Adrenal gland (tissue), 12 donors: Measurements from ENCODE around the gene ANKZF1. TPM values are rescaled to one million over a fixed set of nuclear protein-coding genes. Genes with fewer than 3 reads are reported as not detected.
"Not testable (repeated sequence)": the region's sequence is repeated elsewhere in the genome, so short reads cannot be mapped to it uniquely, and the experiment has no call there.

Source experiments
- DNase-seq, 7 donors: peaks; one replicate each; pipeline ENCODE4 v3.0.0-alpha.2; 2019 to 2020
- H3K27ac ChIP-seq, 5 donors: fragments of 200-600 bp; sonication (generic) in 4 of 5; 1 replicate in 3 of 5; 2 replicates in 2 of 5; pipeline versions ENCODE4 v1.5.1 to v1.8.0; 2016 to 2020; ENCODE audit warnings: mild to moderate bottlenecking in 1 of 5
- H3K27me3 ChIP-seq: fragments of 200-600 bp; 2 replicates; pipeline ENCODE4 v1.8.0; 2021
- H3K36me3 ChIP-seq, 2 donors: fragments of 200-600 bp; replicated peaks in 1 of 2; 1 replicate in 1 of 2; 2 replicates in 1 of 2; pipeline versions ENCODE4 v1.5.1 to v1.8.0; 2018 to 2022
- H3K4me1 ChIP-seq, 2 donors: fragments of 200-600 bp; replicated peaks in 1 of 2; 1 replicate in 1 of 2; 2 replicates in 1 of 2; pipeline versions ENCODE4 v1.5.1 to v1.8.0; 2018 to 2021
- H3K4me3 ChIP-seq, 4 donors: fragments of 200-600 bp; sonication (generic) in 3 of 4; one replicate each; pipeline ENCODE4 v1.5.1; 2016 to 2018
- H3K9me3 ChIP-seq, 3 donors: fragments of 200-600 bp; sonication (generic) in 1 of 3; replicated peaks in 1 of 3; 1 replicate in 2 of 3; 2 replicates in 1 of 3; pipeline versions ENCODE4 v1.5.1 to v1.8.0; 2016 to 2021
- POLR2A ChIP-seq, 2 donors: fragments of 450-650 bp; IDR thresholded peaks; one replicate each; pipeline ENCODE4 v1.6.1; 2017; ENCODE audit warnings: antibody characterized with exemption in 2 of 2, mild to moderate bottlenecking in 2 of 2, moderate library complexity in 1 of 2
- WGBS, 4 donors: extraction: QIAGEN DNeasy Blood & Tissue Kit in 2 of 4; methylation state at CpG; one replicate each; pipeline versions ENCODE4 v1.1.5 to v1.1.7; 2013 to 2017; 5-methylcytosine and 5-hydroxymethylcytosine counted together
- intact Hi-C, 2 donors: fragments of 100-400 bp; cut with DNase I; formaldehyde crosslinking; loops; one replicate each; pipeline versions ENCODE4 v1.14.1 to v1.15.0; 2022 to 2023
- polyA plus RNA-seq, 3 donors: library from polyadenylated mRNA; stranded (reverse); fragments of 200-250 nt in 2 of 3; fragments of 350-450 nt in 1 of 3; fragmentation: Illumina TruSeq in 1 of 3; extraction: RNeasy Lipid Tissue Mini Kit (QIAGEN cat#74804) in 1 of 3; gene quantifications; one replicate each; pipeline ENCODE4 v1.2.3, GENCODE V29; 2013 to 2014
- total RNA-seq, 9 donors: library from RNA; depleted of rRNA in 4 of 9; stranded (reverse); fragments of >200 nt in 4 of 9; fragments of 120-200 nt in 1 of 9; fragmentation: NEBNext Ultra II Directional in 1 of 9; extraction: Animal tissue kit (Norgen Biotek cat#: 25700) in 1 of 9; gene quantifications; one replicate each; pipeline versions ENCODE4 v1.1.0 to v1.2.4, GENCODE V29; 2013 to 2023
- TF ChIP-seq, protein P1 (sequence below), 6 experiments: fragments of 450-650 bp in 4 of 6; fragments of 200-600 bp in 2 of 6; sonication (generic) in 1 of 6; IDR thresholded peaks; 1 replicate in 5 of 6; 2 replicates in 1 of 6; pipeline versions ENCODE4 v1.5.1 to v1.8.0; 2016 to 2021; ENCODE audit warnings: antibody characterized with exemption in 6 of 6, mild to moderate bottlenecking in 2 of 6, moderate library complexity in 1 of 6
- donor health status: healthy with polysubstance abuse.
- donor health status: Bipolar disorder and iron deficiency.
- donor health status: DM: yes; HTN: yes; CAD: no.
- donor health status: DM: no; HTN: no; CAD: no.
- donor health status: DM: no; HTN: no; CAD: no.
- donor health status: DM: yes; HTN: yes; CAD: no.

ANKZF1 gene
- total and polyA plus RNA-seq, 12 donors, result 11.5 to 93.1 (median 37.6) TPM

- H3K9me3 ChIP-seq, result no peaks in the 10 kb centered on the region
- TF ChIP-seq, protein P1, sequence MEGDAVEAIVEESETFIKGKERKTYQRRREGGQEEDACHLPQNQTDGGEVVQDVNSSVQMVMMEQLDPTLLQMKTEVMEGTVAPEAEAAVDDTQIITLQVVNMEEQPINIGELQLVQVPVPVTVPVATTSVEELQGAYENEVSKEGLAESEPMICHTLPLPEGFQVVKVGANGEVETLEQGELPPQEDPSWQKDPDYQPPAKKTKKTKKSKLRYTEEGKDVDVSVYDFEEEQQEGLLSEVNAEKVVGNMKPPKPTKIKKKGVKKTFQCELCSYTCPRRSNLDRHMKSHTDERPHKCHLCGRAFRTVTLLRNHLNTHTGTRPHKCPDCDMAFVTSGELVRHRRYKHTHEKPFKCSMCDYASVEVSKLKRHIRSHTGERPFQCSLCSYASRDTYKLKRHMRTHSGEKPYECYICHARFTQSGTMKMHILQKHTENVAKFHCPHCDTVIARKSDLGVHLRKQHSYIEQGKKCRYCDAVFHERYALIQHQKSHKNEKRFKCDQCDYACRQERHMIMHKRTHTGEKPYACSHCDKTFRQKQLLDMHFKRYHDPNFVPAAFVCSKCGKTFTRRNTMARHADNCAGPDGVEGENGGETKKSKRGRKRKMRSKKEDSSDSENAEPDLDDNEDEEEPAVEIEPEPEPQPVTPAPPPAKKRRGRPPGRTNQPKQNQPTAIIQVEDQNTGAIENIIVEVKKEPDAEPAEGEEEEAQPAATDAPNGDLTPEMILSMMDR (IDR thresholded peaks at IDR 0.05), result no peak
- peak in 1 of 2 donors; percentile 52 for TF ChIP-seq POLR2A (IDR thresholded peaks at IDR 0.05)
- peak overlapping the region in 4 of 5 donors; percentile 74 to 93 (median 84) for H3K27ac ChIP-seq
- peak; percentile 58 to 76 (median 69) for DNase-seq
- peak overlapping the region in 3 of 4 donors; percentile 44 to 71 (median 68) for H3K4me3 ChIP-seq
- intact Hi-C loops, result no loop called here
- peaks cover 15 to 32% of the 10 kb centered on the region in 2 donors for H3K4me1 ChIP-seq
- 8 to 17% (median 11%) methylated on average over 7 to 12 of the region's 12 CpGs for WGBS, 4 donors
- no peaks in the 10 kb centered on the region for H3K36me3 ChIP-seq
- H3K27me3 ChIP-seq, result no peaks in the 10 kb centered on the region
These were observed 25.1 kb downstream of the ANKZF1 start for GRCh38 chr2:219254590-219255201.

DNA sequence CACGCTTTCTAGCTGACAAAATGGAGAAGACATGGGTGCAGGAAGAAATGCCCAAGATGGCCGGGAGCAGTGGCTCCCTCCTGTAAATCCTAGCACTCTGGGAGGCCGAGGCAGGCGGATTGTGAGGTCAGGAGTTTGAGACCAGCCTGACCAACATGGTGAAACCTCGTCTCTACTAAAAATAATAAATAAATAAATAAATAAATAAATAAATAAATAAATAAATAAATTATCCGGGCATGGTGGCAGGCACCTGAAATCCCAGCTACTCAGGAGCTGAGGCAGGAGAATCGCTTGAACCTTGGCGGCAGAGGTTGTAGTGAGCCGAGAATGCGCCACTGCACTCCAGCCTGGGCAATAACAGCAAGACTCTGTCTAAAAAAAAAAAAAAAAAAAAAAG is 29.3 kb downstream of the ANKZF1 start:
- intact Hi-C loops, DNase-seq, H3K4me3 ChIP-seq, H3K9me3 ChIP-seq, H3K27ac ChIP-seq, H3K4me1 ChIP-seq, H3K36me3 ChIP-seq, H3K27me3 ChIP-seq: not testable (repeated sequence)
- WGBS, 4 donors, result 83 to 89% (median 87%) methylated on average over 10 of the region's 10 CpGs

DNA sequence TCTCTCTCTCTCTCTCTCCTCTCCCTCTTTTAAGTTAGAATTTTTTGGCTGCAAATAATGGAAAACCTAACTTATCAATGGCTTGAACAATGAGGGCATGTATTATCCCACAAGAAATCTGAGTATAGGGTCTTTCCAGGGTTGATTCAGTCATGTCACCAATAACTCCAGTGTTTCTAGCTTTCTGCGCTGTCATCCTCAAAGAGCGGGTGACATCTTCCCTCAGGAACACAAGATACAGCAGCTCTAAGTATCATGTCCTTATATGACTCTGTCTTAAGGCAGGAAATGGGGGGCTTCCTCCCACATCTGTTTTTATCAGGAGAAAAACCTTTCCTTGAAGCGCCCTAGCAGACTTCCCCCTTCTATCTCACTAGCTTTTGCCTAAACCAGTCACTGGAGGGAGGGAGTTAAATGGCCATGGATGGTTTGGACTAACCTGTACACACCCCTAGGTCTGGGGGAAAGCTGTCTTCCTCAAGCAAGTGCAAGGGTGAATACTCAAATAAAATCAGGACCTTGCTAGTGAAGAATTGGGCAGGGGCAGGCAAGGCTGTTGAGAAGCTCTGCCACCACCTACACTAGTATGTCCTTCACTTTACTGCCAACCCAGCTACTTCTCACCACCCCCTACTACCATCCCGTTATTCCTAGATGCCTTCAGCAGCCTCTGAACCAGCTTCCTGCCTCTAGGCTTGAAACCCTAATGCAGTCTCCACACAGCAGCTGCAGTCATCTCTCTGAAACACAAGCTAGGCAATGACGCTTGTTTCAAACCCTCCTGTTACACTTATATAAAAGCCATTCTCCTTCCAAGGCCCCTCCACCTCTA is 31.6 kb downstream of the ANKZF1 start:
- TF ChIP-seq, protein P1 (IDR thresholded peaks at IDR 0.05), result no peak
- no peak for TF ChIP-seq POLR2A (IDR thresholded peaks at IDR 0.05)
- Histone ChIP-seq H3K36me3 (no peaks in the 10 kb centered on the region), H3K27me3 (no peaks in the 10 kb centered on the region), H3K9me3 (no peaks in the 10 kb centered on the region), H3K4me3 (no peak overlapping the region), H3K27ac (no peak overlapping the region), H3K4me1 (no peaks in the 10 kb centered on the region)
- intact Hi-C loops, result no loop called here
- DNase-seq, result no peak
- WGBS, 4 donors, result 64 to 81% (median 69%) methylated on average over 5 of the region's 5 CpGs

GRCh38 chr2:219266232-219266631 is 36.6 kb downstream of the ANKZF1 start:
- no peak overlapping the region for H3K27ac ChIP-seq
- intact Hi-C loops, result no loop called here
- no peak overlapping the region for H3K4me3 ChIP-seq
- DNase-seq, result no peak
- H3K4me1 ChIP-seq, result no peaks in the 10 kb centered on the region
- H3K9me3 ChIP-seq, result no peaks in the 10 kb centered on the region
- H3K27me3 ChIP-seq, result no peaks in the 10 kb centered on the region
- H3K36me3 ChIP-seq, result no peaks in the 10 kb centered on the region
- WGBS, 4 donors, result 70 to 92% (median 85%) methylated on average over 4 to 5 of the region's 5 CpGs
- no peak for TF ChIP-seq POLR2A (IDR thresholded peaks at IDR 0.05)
- TF ChIP-seq, protein P1 (IDR thresholded peaks at IDR 0.05), result no peak
